H1 (cell line): ENCODE data around the gene ATF7. TPM values are rescaled to one million over a fixed set of nuclear protein-coding genes. Genes with fewer than 3 reads are reported as not detected.

ENCODE experiments used
- CTCF ChIA-PET: fragments of 300-600 bp; sonication (Branson Sonifier 250); formaldehyde crosslinking; loops from one replicate; lab custom pipeline; 2021; ENCODE audit not compliant: partially characterized antibody; lab: Charles Lee
- POLR2A ChIA-PET: fragments of 300-600 bp; sonication (Branson Sonifier 250); formaldehyde crosslinking; loops from one replicate; lab custom pipeline; 2021; ENCODE audit warnings: inconsistent platforms; ENCODE audit not compliant: partially characterized antibody; lab: Charles Lee
- DNase-seq, 2 experiments: peaks; one replicate each; pipeline versions ENCODE4 v3.0.0 to v3.0.0-alpha.2; 2010 to 2022; ENCODE audit warnings: low spot score in 2 of 2, low read depth in 1 of 2, mixed read lengths in 1 of 2
- FAIRE-seq: peaks from 2 replicates; lab custom pipeline; 2011; peaks lifted over from hg19 to GRCh38; lab: Jason Lieb, UNC
- H2AFZ ChIP-seq: 2 replicates; pipeline ENCODE4 v1.8.1; 2012; ENCODE audit warnings: low read length, inconsistent platforms
- H2AK5ac ChIP-seq: 2 replicates; pipeline ENCODE4 v1.6.1; 2013; ENCODE audit warnings: low read depth, low read length
- H2BK120ac ChIP-seq: replicated peaks from 2 replicates; pipeline ENCODE3; 2013; ENCODE audit warnings: low read depth, low read length, inconsistent platforms
- H2BK12ac ChIP-seq: 2 replicates; pipeline ENCODE4 v1.6.1; 2013; ENCODE audit warnings: low read depth, low read length
- H2BK15ac ChIP-seq: 2 replicates; pipeline ENCODE4 v1.6.1; 2013; ENCODE audit warnings: low read length
- H2BK20ac ChIP-seq: 2 replicates; pipeline ENCODE4 v1.6.1; 2013; ENCODE audit warnings: low read length
- H2BK5ac ChIP-seq: 2 replicates; pipeline ENCODE4 v1.6.1; 2013; ENCODE audit warnings: low read depth, low read length
- H3K14ac ChIP-seq: 2 replicates; pipeline ENCODE4 v1.6.1; 2013; ENCODE audit warnings: inconsistent platforms; ENCODE audit not compliant: insufficient read length
- H3K18ac ChIP-seq: 2 replicates; pipeline ENCODE4 v1.6.1; 2013; ENCODE audit warnings: low read length; ENCODE audit errors: extremely low read depth
- H3K23ac ChIP-seq: 2 replicates; pipeline ENCODE4 v1.6.1; 2013; ENCODE audit warnings: inconsistent platforms; ENCODE audit not compliant: insufficient read length
- H3K23me2 ChIP-seq: 2 replicates; pipeline ENCODE4 v1.6.1; 2013; ENCODE audit warnings: low read depth, low read length
- H3K27ac ChIP-seq: 2 replicates; pipeline ENCODE4 v1.6.1; 2011; ENCODE audit warnings: low read depth, low read length, inconsistent platforms
- H3K27me3 ChIP-seq, 4 experiments: replicated peaks in 1 of 4; 1 replicate in 1 of 4; 2 replicates in 3 of 4; pipeline versions ENCODE4 v1.6.1 to v1.8.1; 2011 to 2013; ENCODE audit warnings: low read length in 3 of 4, mild to moderate bottlenecking in 3 of 4, inconsistent platforms in 2 of 4, mixed read lengths in 2 of 4, moderate library complexity in 1 of 4; ENCODE audit not compliant: control insufficient read depth in 3 of 4, insufficient read depth in 3 of 4; ENCODE audit errors: extremely low read depth in 1 of 4
- H3K36me3 ChIP-seq, 4 experiments: 2 replicates each; pipeline versions ENCODE4 v1.6.1 to v1.8.1; 2011 to 2013; ENCODE audit warnings: mild to moderate bottlenecking in 4 of 4, low read length in 3 of 4, moderate library complexity in 2 of 4, control low read depth in 1 of 4, inconsistent platforms in 1 of 4; ENCODE audit not compliant: insufficient read depth in 4 of 4, control insufficient read depth in 2 of 4
- H3K4ac ChIP-seq: replicated peaks from 2 replicates; pipeline ENCODE3; 2013; ENCODE audit warnings: low read length, low read depth, mixed read lengths, inconsistent platforms; ENCODE audit not compliant: insufficient read length
- H3K4me1 ChIP-seq, 4 experiments: replicated peaks in 1 of 4; 1 replicate in 1 of 4; 2 replicates in 3 of 4; pipeline versions ENCODE4 v1.6.1 to v1.8.1; 2011 to 2013; ENCODE audit warnings: low read length in 3 of 4, inconsistent platforms in 2 of 4, mixed read lengths in 1 of 4; ENCODE audit not compliant: insufficient read depth in 4 of 4, control insufficient read depth in 3 of 4
- H3K4me2 ChIP-seq, 2 experiments: 2 replicates each; pipeline versions ENCODE4 v1.6.1 to v1.8.1; 2011 to 2013; ENCODE audit warnings: low read depth in 2 of 2, low read length in 2 of 2, control low read depth in 1 of 2, inconsistent platforms in 1 of 2, mild to moderate bottlenecking in 1 of 2; ENCODE audit not compliant: insufficient read depth in 1 of 2
- H3K4me3 ChIP-seq, 4 experiments: fragments of 200-600, 300-600 bp in 1 of 4; sonication (generic), shearing (Covaris generic), sonication (Bioruptor Twin) in 1 of 4; 2 replicates each; pipeline versions ENCODE4 v1.5.1 to v1.8.1; 2011 to 2016; ENCODE audit warnings: low read length in 4 of 4, low read depth in 3 of 4, control low read depth in 2 of 4, inconsistent platforms in 2 of 4, mild to moderate bottlenecking in 2 of 4, mixed read lengths in 1 of 4, moderate library complexity in 1 of 4; ENCODE audit not compliant: insufficient read depth in 2 of 4; ENCODE audit errors: extremely low read depth in 1 of 4
- H3K56ac ChIP-seq: replicated peaks from 2 replicates; pipeline ENCODE3; 2013; ENCODE audit warnings: low read depth, mild to moderate bottlenecking, mixed read lengths, low read length, inconsistent platforms; ENCODE audit not compliant: insufficient read length
- H3K79me1 ChIP-seq: 2 replicates; pipeline ENCODE4 v1.6.1; 2013; ENCODE audit warnings: low read depth, low read length, control low read depth
- H3K79me2 ChIP-seq, 2 experiments: 2 replicates each; pipeline versions ENCODE4 v1.6.1 to v1.8.1; 2012 to 2013; ENCODE audit warnings: low read length in 2 of 2, mild to moderate bottlenecking in 2 of 2, inconsistent platforms in 1 of 2; ENCODE audit not compliant: insufficient read depth in 2 of 2, control insufficient read depth in 1 of 2
- H3K9ac ChIP-seq, 4 experiments: replicated peaks in 1 of 4; 1 replicate in 1 of 4; 2 replicates in 3 of 4; pipeline versions ENCODE4 v1.6.1 to v1.8.1; 2011 to 2013; ENCODE audit warnings: low read depth in 3 of 4, low read length in 3 of 4, control low read depth in 2 of 4, mild to moderate bottlenecking in 2 of 4, moderate library complexity in 2 of 4, inconsistent platforms in 1 of 4; ENCODE audit errors: extremely low read depth in 1 of 4
- H3K9me3 ChIP-seq, 2 experiments: 2 replicates each; pipeline versions ENCODE4 v1.6.1 to v1.8.1; 2012 to 2013; ENCODE audit warnings: mild to moderate bottlenecking in 2 of 2, moderate library complexity in 2 of 2, control low read depth in 1 of 2, inconsistent platforms in 1 of 2, low read depth in 1 of 2, low read length in 1 of 2, mixed read lengths in 1 of 2; ENCODE audit not compliant: insufficient read depth in 2 of 2
- H4K20me1 ChIP-seq, 2 experiments: replicated peaks in 1 of 2; 2 replicates each; pipeline versions ENCODE3 to v1.8.1; 2011 to 2013; ENCODE audit warnings: inconsistent platforms in 2 of 2, low read length in 2 of 2, mild to moderate bottlenecking in 1 of 2; ENCODE audit not compliant: insufficient read depth in 2 of 2, control insufficient read depth in 1 of 2
- H4K5ac ChIP-seq: 2 replicates; pipeline ENCODE4 v1.6.1; 2013; ENCODE audit warnings: low read length, low read depth, mixed read lengths, inconsistent platforms; ENCODE audit not compliant: insufficient read length
- H4K8ac ChIP-seq: 2 replicates; pipeline ENCODE4 v1.8.0; 2013; ENCODE audit warnings: mild to moderate bottlenecking, moderate library complexity, low read length, inconsistent platforms; ENCODE audit not compliant: insufficient read depth; ENCODE audit errors: extremely low read depth
- H4K91ac ChIP-seq: replicated peaks from 2 replicates; pipeline ENCODE3; 2013; ENCODE audit warnings: low read length, mixed read lengths, inconsistent platforms; ENCODE audit not compliant: insufficient read length
- CHD1 ChIP-seq: IDR thresholded peaks from 2 replicates; pipeline ENCODE4 v1.6.1; 2012; ENCODE audit warnings: low read depth, low read length, improper control_type of control experiment
- WGBS, 2 experiments: shearing (Covaris generic) in 1 of 2; methylation state at CpG; one replicate each; pipeline versions ENCODE4 v1.1.6 to v1.1.7; 2013 to 2015; ENCODE audit warnings: low lambda C conversion rate in 2 of 2, mixed read lengths in 2 of 2, inconsistent platforms in 1 of 2, low coverage in 1 of 2, missing lambda C conversion rate in 1 of 2; ENCODE audit not compliant: insufficient replicate concordance in 2 of 2, insufficient coverage in 1 of 2, insufficient read length in 1 of 2; ENCODE audit errors: extremely low coverage in 1 of 2, missing lambda C conversion rate in 1 of 2; 5-methylcytosine and 5-hydroxymethylcytosine counted together
- polyA plus RNA-seq, 7 experiments: library from polyadenylated mRNA; depleted of rRNA in 3 of 7; stranded (reverse) in 5 of 7; unstranded in 2 of 7; fragments of >200 nt in 5 of 7; fragments of 200-250 nt in 2 of 7; gene quantifications; 1 replicate in 5 of 7; 2 replicates in 1 of 7; 4 replicates in 1 of 7; pipeline versions ENCODE4 v1.2.1 to v1.2.3, GENCODE V29; 2011 to 2013; ENCODE audit warnings: missing spikeins in 2 of 7, mixed read lengths in 2 of 7
- total RNA-seq: library from RNA; stranded (reverse); fragmentation: NEBNext Ultra II Directional; extraction: Animal tissue kit (Norgen Biotek cat#: 25700); gene quantifications from 2 replicates; pipeline ENCODE4 v1.2.1, GENCODE V29; 2021

ATF7 gene
- total and polyA plus RNA-seq, 2 of the 8 experiments (the other 6 are each of a cell fraction or from before 2014, with no cell fraction given): 10.1 to 16.6 TPM

DNA sequence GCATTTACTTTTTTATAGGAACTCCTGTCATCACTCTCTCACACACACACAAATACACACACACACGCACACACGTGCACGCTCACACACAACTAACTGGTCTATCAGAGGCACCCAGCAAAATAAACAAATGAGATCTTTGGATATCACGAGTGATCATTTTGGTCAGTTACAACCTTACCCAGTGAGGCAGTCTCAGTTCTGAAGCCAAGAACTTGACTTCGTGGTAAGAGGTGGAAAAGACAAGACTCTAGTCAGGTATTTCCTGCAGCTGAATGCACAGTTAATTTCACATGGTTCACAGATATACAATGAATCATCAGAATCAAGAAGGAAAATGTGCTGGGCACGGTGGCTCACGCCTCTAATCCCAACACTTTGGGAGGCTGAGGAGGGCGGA is 39.4 kb downstream of the ATF7 start:
- H3K36me3 ChIP-seq: no peaks in the 10 kb centered on the region
- H3K4me1 ChIP-seq: peaks cover 0 to 3% (median 0%) of the 10 kb centered on the region in 4 experiments; a peak in 2 of 7 replicates
- WGBS, 2 experiments: 85% methylated on average over 8 of the region's 8 CpGs; no CpG with 5 or more reads in 1 of the 2 experiments
- H3K79me1 ChIP-seq: peaks cover 2% of the 10 kb centered on the region; the same call in 1 of the 2 replicates
- H3K27ac ChIP-seq: no peak overlapping the region
- POLR2A ChIA-PET: interaction anchor here (0.6 kb wide), 1 partner anchor 581 kb away, joined by 3 read pairs; the partner anchor contains the start of gene EIF4B
- no peak overlapping the region for H3K18ac ChIP-seq
- H3K9ac ChIP-seq: no peak overlapping the region
- no peak overlapping the region for H4K5ac ChIP-seq
- H3K79me2 ChIP-seq: no peaks in the 10 kb centered on the region
- H3K4me3 ChIP-seq: no peak overlapping the region
- H2BK15ac ChIP-seq: no peak overlapping the region
- H2AFZ ChIP-seq: no peak overlapping the region
- no peak overlapping the region for H4K91ac ChIP-seq
- DNase-seq (no peak), FAIRE-seq (no peak)
- CTCF ChIA-PET: interaction anchor here (1.0 kb wide), 1 partner anchor 89 kb away, joined by 3 read pairs; no protein-coding TSS in a partner anchor
- H3K9me3 ChIP-seq: no peaks in the 10 kb centered on the region
- no peak overlapping the region for H3K23ac ChIP-seq
- no peak overlapping the region for H3K4me2 ChIP-seq
- no peak overlapping the region for H2BK120ac ChIP-seq
- no peak overlapping the region for H3K4ac ChIP-seq
- no peak overlapping the region for H2BK5ac ChIP-seq
- peaks cover 0 to 1% of the 10 kb centered on the region in 2 experiments for H4K20me1 ChIP-seq
- H2BK12ac ChIP-seq: no peak overlapping the region
- H2AK5ac ChIP-seq: no peak overlapping the region
- H3K14ac ChIP-seq: no peak overlapping the region
- no peak overlapping the region for H4K8ac ChIP-seq
- H3K27me3 ChIP-seq: no peaks in the 10 kb centered on the region
- H2BK20ac ChIP-seq: no peak overlapping the region
- no peak overlapping the region for H3K56ac ChIP-seq
- no peaks in the 10 kb centered on the region for H3K23me2 ChIP-seq
- no peak for TF ChIP-seq CHD1
